HT-29 (cell line): Measurements from ENCODE around the gene CDK5RAP3. TPM values are rescaled to one million over a fixed set of nuclear protein-coding genes. Genes with fewer than 3 reads are reported as not detected.
"Not testable (repeated sequence)": the region's sequence is repeated elsewhere in the genome, so short reads cannot be mapped to it uniquely, and the experiment has no call there.

ENCODE experiments used
- DNase-seq: peaks from one replicate; pipeline ENCODE4 v3.0.0-alpha.2; 2015; ENCODE audit warnings: low spot score
- total RNA-seq: library from RNA; depleted of rRNA; stranded (reverse); fragments of >200 nt; shearing (Covaris generic); gene quantifications from 2 replicates; pipeline ENCODE4 v1.2.3, GENCODE V29; 2014

CDK5RAP3 gene
- total RNA-seq, 1 experiment from 2014 or later, result 132 TPM

- DNase-seq, result no peak
Observed at GRCh38 chr17:47997586-47997985, 26.7 kb downstream of the CDK5RAP3 start.

DNA sequence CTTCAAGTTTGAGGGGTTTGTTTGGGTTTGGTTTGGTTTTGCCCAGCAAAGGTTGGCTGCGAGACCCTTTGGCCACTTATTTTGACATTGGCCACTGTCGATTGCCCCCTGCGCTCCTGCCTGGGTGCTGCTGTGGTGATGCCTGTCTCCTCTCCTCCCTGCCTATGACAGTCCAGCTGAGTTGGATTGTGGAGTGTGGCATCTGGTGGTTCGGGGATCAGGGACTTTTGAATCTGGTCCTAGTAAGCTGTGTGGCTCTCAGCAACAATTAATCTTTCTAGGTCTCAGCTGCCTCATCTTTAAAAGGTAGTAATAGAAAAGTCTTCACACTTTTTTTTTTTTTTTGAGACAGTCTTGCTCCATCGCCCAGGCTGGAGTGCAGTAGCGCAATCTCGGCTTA is 27.1 kb downstream of the CDK5RAP3 start:
- no peak for DNase-seq

DNA sequence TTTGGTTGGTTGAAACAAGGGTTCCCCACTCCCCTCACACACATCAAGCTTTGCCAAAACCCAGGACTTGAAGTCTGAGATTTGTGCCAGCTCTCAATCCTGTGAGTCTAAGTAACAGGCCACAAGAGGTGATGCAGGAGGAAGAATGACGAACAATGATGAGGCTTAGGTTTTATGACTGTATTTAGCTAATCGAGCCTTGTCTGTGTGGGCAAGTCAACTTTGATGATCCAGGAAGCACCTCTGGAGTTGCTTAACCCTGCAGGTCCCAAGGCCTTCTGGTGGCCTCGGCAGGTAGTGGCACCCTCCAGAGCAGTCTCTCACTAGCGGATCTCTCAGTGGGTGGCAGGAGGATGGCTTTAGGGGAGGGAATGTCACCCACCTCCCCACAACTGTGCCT is 28.7 kb downstream of the CDK5RAP3 start:
- DNase-seq, result peak; percentile 52

DNA sequence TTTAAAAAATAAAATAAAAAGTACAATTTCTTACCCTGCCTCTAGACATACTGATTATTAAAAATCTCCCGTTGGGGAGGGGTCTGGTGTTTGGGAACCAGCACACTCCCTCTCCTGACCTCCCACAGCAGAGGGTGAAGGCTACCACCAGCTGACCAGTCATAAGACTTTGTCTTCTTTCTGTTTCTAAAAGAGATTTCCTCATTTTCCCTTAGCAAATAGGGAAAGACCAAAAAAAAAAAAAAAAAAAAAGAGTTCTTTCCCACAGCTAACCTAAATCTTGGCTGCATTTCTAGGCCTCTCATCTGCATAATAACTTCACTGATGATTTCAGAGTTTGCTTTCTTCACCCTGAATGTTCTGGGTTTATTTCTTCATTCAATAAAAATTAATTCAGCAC is 30.3 kb downstream of the CDK5RAP3 start:
- DNase-seq, result no peak

- not testable (repeated sequence) for DNase-seq
Observed at GRCh38 chr17:48001657-48002056, 30.7 kb downstream of the CDK5RAP3 start.

DNA sequence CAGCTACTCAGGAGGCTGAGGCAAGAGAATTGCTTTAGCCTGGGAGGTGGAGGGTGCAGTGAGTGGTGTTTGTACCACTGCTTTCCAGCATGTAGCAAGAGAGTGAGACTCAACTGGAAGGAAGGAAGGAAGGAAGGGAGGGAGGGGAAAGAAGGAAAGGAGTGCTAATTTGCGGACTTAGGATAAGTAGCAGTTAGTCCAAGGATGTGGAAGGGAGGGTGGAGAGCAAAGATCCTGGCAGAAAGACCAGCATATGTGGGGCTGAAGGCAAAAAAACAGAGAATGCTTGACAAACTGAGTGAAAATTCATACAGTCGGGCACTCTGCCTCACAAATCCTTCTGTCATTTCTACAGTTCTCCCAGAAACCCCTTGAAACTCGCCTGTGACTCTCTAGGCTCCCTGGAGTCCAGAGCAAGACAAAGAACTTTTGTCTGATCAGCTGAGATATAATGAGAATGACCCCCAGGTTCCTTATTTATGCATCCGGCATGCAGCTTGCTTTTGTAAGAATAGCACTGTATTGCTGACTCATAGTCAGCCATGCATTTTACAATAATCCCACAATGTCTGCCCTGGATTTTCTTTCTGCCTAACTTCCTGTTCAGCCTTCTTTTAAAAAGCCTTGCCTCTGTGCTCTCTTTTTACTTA is 31.5 kb downstream of the CDK5RAP3 start:
- peak; percentile 26 for DNase-seq

DNA sequence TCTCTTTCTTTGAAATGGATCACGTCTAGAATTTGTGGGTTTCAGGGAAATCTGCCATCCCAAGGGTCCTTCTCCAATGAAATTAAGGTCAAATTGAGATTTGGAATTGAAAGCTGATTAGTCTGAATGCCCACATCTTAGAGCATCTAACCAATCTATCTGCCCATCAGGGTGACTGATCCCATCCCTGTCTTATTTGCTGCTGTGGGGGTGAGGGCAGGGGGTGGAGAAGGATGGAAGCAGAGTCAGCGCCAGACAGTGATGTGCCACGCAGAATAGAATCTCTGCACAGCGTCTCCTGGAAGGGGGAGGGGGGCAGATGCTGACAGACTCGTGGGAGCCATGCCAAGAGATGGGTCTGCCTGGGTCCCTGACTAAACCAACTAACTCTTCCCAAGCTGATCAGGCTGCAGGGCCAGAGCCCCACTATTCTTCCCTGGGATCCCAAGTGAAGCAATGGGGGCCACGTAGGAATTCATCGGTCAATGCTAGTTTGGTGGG is 32.1 kb downstream of the CDK5RAP3 start:
- no peak for DNase-seq

DNA sequence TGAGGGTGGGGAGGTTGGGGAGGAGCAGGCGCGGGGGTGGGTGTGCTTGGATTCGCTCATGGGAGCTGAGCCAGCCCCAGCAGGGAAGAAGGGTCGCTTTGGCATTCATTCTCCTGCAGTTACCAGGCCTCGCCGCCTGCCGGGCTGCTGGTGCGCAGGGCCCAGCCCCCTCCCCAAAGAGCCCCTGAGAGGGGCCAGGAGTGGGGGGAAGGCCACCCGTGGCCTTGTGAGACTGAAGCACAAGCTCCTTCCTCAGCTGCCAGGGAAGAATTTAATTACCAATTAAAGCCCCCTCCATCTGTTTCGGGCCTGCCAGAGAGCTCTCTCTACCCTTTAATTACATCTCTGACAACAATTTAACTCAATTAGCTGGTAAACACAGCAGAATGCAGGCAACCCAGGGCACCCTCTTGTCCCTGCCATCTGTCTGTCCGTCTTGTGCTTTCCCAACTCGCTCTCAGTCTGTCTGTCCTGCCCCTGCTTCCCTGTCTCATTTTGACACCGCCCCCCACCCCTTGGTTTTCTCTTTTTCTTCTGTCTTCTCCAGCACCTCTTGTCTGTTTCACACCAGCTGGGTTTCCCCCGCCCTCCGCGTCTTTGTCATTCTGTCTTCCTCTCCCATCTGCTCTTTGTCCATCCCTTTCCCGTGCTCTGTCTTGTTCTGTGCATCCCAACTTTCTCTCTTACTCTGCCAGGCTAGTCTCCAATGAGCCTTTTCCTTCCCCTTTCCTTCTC is 32.7 kb downstream of the CDK5RAP3 start:
- no peak for DNase-seq

DNA sequence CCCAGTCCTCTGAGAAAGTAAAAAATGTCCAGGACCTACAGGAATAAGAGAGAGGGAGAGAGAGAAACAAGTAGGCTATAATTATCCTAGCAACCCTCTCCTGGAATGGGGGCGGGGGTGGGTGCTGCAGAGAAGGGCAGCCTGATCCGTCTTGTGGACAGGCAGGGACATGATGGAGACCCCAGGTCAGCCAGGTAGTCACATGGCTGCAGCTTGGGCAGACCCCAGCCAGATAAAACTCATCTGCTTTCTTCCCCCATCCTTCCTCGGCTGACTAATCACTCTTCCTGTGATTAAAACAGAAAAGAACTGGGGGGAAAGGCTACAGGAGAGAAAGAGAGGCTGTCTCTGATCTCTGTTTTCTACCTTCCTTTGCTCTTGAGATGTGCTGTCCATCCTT is 34.1 kb downstream of the CDK5RAP3 start:
- DNase-seq, result no peak

DNA sequence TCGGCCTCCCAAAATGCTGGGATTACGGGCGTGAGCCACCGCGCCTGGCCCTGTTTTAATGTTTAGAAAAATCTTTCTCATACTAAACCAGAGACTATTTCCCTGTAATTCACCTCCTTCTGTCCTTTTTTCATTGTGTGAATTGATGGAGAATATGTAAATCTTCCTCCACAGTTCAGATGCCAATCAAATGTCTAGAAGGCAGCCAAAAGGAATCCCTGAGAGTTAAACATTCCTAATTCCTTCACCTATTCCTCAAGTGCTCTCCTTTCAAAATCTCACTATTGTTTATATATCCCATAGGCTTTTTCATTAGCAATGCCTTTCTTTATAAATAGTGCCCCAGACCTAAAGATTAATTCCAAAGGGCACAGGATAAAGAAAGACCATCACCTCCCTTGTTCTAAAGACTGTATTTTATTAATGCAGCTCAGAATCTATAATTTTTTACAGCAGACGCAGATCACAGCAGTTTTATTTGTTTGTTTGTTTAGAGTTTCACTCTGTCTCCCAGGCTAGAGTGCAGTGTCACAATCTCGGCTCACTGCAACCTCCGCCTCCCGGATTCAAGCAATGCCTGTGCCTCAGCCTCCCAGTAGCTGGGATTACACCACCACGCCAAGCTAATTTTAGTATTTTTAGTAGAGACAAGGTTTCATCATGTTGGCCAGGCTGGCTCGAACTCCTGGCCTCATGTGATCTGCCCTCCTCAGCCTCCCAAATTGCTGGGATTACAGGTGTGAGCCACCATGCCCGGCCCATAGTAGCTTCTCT is 36.2 kb downstream of the CDK5RAP3 start:
- no peak for DNase-seq

- no peak for DNase-seq
Observed at GRCh38 chr17:48010193-48010592, 39.3 kb downstream of the CDK5RAP3 start.

GRCh38 chr17:48011405-48012150 is 40.7 kb downstream of the CDK5RAP3 start:
- DNase-seq, result peak; percentile 50

DNA sequence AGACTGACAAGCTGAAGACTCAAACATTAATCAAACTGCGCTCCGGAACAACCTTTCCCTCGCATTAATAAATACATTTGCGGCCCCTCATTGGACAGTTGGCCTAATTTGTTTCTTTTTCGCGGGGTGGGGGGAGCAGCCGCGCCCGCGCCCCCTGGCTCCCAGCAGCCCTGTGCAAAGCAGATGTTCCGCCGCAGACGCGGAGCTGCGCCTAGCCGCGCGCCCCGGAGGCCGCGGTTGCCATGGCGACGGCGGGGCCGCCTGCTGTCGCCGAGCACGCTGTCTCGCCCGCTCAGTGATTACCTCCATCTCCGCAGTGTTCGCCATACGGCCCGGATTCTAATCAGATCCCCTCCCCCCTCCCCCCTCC is 41.2 kb downstream of the CDK5RAP3 start:
- peak; percentile 25 for DNase-seq

- no peak for DNase-seq
Observed at GRCh38 chr17:48012654-48013053, 41.7 kb downstream of the CDK5RAP3 start.

DNA sequence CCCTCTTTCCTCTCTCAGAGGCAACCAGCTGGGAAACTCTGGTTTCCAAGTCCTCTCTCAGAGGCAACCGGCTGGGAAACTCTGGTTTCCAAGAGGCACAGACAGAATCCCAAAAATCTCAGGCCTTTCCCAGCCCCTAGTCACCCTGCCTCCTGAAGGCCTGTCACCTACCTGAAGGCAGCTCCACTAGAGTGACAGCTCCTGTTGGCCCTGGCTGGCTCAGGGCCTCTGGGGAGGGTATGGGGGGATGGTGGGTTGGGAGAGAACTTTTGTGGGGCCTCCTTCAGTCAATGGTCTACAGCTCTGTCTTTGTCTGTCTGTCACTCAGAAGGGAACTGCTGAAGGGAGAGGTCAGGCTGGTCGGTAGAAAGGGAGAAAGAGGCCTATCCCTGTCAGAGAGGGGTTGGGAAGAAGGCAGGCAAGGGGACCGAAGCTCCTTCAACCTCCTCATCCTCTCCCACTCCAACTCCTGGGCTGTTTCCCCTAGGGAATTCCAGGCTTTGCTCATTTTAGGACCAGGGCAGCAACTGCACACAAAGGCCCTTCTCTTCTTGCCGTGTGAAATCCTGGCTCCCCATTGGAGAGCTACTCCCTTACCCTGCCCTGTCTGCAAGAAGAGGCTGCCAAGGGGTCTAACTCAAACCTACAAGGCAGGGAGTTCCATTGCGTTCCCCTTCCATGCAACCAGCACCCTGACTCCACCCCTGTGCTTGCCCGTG is 43.1 kb downstream of the CDK5RAP3 start:
- DNase-seq, result no peak

GRCh38 chr17:48014595-48015111 is 43.7 kb downstream of the CDK5RAP3 start:
- no peak for DNase-seq

DNA sequence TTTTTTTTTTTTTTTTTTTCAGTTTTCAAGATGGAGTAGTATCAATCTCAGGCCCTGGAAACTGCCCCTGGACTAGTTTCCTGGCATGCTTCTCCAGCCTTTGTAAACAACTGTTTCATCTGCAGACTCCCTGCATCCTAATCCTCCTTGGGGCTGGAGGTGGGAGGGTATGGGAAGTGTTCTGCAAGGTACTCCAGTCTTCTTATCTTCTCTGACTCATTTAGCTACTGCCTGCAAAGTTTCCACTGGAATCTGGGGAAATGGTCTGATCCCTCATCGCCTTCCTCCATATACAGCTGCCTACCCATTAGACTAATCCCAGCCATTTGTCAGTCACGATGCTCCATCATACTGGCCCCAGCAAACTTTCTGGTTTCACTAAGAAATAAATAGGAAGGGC is 45.2 kb downstream of the CDK5RAP3 start:
- DNase-seq, result no peak

DNA sequence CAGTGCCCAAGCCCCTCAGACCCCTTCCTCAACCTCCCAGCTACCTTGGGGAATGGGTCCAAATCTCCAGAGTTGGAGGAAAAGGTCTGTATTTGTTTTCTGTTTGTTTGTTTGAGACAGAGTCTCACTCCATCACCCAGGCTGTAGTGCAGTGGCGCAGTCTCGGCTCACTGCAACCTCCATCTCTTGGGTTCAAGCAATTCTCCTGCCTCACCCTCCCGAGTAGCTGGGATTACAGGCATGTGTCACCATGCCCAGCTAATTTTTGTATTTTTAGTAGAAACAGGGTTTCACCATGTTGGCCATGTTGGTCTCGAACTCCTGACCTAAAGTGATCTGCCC is 46.9 kb downstream of the CDK5RAP3 start:
- DNase-seq, result not testable (repeated sequence)

GRCh38 chr17:48021934-48022333 is 51.0 kb downstream of the CDK5RAP3 start:
- DNase-seq, result no peak

- no peak for DNase-seq
Observed at GRCh38 chr17:48022901-48023300, 52.0 kb downstream of the CDK5RAP3 start.
